Kasumi-1 (cell line): Measurements from ENCODE around the gene IL17RE.

Experiments used
- DNase-seq, 2 experiments: peaks; one replicate each; lab custom pipeline; 2025; lab: John Stamatoyannopoulos, UW

IL17RE gene

DNA sequence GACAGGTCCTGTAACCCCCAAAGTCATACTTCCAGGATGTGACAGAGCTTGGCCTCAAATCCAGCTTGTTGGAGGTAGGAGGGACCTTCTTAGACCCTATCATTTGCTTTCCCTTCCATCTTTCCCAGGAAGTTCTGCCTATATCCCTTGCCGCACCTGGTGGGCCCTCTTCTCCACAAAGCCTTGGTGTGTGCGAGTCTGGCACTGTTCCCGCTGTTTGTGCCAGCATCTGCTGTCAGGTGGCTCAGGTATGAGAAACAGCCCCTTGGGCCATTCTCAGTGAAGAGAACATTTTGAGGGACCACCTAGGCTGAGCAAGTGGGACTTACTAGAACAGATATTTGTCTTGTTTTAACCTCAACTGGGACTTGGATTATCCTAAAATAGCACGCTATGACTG, 1.3 kb downstream of the IL17RE start:
- no peak for DNase-seq

DNA sequence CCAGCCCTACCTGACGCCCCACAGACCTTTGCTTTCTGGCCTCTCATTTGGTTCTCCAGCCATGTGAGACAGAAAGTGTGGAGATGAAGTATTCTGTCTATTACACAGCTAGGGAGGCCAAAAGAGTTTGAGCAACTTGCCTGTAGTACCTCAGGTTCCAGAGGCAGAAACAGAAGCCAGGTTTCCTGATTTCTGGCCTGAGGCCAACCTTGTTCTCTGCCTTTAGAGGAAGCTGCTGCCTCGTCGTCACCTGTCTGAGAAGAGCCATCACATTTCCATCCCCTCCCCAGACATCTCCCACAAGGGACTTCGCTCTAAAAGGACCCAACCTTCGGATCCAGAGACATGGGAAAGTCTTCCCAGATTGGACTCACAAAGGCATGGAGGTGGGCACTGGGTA, 3.8 kb downstream of the IL17RE start:
- DNase-seq: no peak

DNA sequence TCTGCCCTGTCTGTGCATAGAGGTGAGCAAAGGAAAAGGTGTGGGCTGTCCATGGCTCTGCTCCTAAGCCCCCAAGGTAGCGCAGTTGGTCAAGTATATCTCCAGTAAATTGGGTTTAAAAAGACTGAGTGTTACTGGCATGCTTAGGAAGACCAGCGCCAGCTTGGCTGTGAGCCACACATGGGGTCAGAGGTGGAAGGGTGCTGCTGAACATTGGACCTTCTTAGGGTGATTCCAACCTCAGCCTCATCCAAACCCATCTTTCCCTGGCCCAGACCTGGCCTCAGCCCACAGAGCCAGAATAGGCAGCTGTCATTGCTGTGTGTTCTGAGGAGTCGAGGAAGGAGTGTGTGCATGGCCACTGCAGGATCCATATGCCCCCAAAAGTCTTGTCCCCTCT, 5.6 kb downstream of the IL17RE start:
- DNase-seq: no peak

DNA sequence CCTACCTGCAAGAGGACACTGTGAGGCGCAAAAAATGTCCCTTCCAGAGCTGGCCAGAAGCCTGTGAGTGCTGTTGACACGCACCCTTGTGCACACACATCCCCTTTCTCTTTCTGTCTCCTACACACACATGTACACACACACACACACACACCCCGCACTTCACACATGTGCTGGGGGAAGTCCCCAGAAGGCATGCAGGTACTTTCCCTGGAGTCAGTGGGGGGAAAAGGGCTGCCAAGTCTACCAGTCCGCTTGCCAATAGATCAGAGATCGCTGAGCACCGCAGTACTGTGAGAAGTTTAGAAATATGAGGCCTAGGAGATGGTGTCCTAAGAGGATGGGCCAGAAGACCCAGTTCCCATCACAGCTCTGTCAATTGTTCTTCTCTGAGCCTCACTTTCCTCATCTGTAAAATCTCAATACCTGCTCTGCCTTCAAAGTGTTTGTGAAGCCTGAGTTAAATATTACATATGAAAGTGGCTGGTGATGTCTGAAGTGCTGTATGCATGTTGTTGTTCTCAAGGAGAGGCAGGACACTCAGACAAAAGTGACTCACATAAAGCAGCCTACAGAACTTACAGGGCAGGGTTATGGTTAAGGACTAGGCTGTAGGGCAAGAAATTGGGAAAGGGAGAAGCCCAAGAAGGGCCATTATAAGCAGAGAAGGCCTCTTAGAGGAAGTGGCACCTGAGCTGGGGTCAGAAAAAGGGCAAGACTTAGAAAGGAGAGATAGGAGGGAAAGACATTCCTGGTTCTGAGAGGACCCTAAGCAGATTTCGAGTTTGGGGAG, 6.8 kb downstream of the IL17RE start:
- no peak for DNase-seq

DNA sequence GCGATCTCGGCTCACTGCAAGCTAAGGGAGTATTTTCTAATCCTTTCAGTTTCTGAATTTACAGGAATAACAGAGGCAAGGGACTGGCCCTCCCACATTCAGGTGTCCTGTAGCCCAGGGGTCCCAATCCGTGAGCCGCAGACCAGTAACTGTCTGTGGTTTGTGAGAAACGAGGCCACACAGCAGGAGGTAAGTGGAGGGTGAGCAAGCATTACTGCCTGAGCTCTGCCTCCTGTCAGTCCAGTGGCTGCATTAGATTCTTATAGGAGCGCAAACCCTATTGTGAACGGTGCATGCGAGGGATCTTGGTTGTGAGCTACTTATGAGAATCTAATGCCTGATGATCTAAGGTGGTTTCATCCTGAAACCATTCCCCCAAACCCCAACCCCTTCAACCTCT, 9.2 kb downstream of the IL17RE start:
- DNase-seq: no peak

DNA sequence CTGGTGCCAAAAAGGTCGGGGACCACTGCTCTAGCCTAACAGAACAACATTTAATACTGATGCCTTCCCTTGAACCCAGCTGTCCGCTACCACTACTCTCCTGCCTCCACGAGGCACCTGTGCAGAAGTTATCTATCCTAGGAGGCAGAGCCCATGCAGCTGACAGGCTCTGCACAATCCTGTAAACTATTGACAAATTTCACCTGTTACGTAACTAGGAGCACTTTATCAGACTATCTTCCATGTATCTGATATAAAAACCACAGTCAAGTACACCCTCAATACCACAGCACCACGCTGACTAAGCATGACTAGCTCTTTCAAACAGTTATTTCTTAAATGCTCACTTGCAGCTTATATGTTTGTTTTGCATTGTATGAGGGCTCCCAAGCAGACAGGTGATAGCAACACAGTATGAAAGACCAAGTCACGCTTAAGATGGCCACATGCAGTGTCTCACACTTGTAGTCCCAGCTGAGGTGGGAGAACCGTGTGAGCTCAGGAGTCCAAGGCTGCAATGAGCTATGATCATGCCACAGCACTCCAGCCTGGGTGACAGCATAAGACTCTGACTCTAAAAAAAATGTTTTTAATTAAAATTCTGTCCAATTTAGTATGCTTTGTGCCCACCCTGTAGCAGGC, 9.8 kb downstream of the IL17RE start:
- DNase-seq: no peak

DNA sequence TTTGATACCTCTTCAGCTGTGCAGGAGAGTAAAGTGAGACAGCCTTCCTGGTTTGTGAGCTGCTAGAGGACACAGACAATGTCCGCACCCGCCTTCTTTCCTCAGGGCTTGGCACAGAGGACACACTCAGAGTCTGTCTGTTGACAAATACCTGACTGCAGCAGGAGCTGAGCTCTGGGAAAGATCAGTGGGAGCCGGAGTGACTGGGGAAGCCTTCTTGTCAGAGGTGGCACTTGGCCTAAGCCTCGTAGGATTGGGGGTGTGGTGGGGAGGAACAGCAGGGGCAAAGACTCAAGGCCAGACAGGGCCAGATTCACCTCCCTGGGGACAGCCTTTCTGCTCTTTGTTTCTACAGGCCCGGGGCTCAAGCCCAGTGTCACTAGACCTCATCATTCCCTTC, 11.0 kb downstream of the IL17RE start:
- DNase-seq: no peak

DNA sequence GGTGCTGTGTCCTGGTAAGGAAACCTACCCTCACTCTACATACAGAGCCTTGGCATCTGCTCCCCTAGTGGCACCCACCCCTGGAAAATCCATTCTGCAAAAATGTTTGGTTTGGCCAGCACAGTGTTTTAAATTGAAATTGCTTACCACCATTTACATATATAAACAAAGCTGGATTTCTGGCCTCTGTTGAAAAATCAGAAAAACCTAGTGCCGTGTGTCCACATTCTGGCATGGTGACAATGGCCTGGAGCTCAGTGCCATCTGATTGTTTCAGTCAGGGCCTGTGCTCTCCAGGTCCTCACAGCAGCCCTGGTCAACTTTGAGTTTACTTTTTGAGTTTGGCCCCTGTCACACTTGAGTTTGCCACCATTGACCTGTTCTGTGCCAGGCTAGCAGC, 11.4 kb downstream of the IL17RE start:
- no peak for DNase-seq

DNA sequence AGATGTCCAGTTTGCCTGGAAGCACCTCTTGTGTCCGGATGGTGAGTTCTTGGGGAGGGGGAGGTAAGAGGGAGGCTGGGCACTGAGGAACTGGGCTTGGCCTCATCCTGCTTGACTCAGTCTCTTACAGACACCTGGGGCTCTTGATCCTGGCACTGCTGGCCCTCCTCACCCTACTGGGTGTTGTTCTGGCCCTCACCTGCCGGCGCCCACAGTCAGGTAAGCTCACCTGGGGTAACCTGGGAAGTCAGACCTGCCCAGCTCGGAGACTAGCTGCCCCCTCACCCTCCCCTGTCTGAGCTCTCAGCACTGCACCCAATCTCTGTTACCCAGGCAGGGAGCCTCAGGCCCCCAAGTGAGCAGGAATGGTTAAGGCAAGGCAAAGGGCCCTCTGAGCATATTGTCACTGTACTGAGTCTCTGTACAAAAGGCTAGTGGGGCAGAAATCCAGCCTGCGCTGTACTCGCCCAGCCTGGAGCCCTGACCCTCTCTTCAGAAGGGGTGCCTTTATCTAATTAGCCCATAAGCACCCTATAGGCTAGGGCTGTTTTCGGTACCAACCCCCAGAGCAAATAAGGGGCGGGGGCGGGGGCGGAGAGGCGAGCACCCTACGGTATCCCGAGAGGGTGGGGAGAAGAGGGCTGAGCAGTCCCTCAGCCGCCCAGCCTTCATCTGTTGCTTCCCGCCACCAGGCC, 12.1 kb downstream of the IL17RE start:
- peak; percentile 71 to 79 for DNase-seq

DNA sequence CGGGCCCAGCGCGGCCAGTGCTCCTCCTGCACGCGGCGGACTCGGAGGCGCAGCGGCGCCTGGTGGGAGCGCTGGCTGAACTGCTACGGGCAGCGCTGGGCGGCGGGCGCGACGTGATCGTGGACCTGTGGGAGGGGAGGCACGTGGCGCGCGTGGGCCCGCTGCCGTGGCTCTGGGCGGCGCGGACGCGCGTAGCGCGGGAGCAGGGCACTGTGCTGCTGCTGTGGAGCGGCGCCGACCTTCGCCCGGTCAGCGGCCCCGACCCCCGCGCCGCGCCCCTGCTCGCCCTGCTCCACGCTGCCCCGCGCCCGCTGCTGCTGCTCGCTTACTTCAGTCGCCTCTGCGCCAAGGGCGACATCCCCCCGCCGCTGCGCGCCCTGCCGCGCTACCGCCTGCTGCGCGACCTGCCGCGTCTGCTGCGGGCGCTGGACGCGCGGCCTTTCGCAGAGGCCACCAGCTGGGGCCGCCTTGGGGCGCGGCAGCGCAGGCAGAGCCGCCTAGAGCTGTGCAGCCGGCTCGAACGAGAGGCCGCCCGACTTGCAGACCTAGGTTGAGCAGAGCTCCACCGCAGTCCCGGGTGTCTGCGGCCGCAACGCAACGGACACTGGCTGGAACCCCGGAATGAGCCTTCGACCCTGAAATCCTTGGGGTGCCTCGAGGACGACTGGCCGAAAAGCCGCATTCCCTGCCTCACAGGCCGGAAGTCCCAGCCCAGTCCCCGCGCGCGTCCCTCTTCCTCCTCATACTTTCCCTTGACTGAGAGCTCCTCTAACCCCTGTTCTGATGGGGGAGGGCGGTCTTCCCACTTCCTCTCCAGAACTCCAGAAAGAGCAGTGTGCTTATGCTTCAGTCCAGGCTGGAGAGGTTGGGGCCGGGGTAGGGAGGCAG, 12.8 kb downstream of the IL17RE start:
- DNase-seq: peak; percentile 57 to 62

DNA sequence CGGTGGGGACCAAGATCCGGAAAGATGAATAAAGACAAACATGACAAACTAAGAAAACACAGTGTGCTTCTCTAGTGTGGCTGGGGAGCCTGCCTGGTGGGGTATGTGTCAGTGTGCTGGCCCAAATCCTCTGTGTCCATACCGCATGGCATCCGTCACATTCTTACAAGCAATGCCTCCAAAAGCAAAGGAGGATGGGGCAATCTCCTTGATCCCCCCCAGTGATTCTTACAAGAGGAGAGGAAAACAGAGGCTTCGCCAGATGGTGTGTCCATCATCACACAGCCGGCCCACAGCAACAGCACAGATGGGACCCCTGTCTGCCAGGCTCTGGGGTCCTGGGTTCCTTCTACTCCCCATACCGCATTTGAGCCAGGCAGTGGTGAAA, 13.7 kb downstream of the IL17RE start:
- no peak for DNase-seq

DNA sequence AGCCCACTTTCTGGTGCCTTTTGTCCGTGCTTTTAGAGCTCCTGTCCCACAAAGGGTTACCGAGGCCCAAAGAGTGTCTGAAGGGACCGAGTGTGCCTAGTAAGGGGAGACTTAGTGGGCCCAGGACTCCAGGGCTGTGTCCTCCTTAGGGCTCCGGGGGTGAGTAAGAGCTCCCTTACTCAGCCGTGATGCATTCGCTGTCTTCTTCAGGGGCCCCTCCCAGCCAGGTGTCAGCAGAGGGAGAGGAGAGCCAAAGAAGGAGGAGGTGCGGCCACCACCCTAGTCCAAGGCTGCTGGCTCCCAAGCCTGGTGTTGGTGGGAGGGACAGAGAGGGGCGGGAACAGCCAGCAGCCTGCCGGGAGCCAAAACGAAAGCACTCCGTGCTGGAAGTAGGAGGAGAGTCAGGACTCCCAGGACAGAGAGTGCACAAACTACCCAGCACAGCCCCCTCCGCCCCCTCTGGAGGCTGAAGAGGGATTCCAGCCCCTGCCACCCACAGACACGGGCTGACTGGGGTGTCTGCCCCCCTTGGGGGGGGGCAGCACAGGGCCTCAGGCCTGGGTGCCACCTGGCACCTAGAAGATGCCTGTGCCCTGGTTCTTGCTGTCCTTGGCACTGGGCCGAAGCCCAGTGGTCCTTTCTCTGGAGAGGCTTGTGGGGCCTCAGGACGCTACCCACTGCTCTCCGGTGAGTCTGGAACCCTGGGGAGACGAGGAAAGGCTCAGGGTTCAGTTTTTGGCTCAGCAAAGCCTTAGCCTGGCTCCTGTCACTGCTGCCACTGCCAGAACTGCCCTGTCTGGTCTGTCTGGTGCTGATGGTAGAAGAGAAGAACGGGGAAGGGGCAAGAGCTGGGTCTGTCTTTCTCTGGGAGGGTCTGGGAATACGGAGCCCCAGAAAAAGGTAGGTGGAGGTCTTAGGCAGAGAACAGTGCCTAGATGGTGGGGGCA, 14.4 kb downstream of the IL17RE start, which contains the start of gene IL17RC:
Gene IL17RC, plus strand, starts transcription at position 365 of the 947 bp plus-strand sequence. Its CDS starts 218 bp downstream, at position 583.
- DNase-seq: peak; percentile 87 to 89

DNA sequence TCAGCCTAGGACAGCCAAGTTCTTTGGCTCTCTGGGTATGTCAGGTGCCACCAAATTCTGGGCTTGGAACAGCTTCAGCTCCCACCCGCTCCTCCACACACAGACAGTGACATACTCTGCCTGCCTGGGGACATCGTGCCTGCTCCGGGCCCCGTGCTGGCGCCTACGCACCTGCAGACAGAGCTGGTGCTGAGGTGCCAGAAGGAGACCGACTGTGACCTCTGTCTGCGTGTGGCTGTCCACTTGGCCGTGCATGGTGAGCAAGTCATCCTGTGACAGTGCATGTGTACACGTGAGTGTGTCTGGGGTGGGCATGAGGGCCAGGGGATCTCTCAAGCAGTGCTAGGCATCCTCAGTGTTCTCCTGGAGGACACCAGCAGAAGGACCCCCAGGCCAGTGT, 15.2 kb downstream of the IL17RE start:
- DNase-seq: no peak

DNA sequence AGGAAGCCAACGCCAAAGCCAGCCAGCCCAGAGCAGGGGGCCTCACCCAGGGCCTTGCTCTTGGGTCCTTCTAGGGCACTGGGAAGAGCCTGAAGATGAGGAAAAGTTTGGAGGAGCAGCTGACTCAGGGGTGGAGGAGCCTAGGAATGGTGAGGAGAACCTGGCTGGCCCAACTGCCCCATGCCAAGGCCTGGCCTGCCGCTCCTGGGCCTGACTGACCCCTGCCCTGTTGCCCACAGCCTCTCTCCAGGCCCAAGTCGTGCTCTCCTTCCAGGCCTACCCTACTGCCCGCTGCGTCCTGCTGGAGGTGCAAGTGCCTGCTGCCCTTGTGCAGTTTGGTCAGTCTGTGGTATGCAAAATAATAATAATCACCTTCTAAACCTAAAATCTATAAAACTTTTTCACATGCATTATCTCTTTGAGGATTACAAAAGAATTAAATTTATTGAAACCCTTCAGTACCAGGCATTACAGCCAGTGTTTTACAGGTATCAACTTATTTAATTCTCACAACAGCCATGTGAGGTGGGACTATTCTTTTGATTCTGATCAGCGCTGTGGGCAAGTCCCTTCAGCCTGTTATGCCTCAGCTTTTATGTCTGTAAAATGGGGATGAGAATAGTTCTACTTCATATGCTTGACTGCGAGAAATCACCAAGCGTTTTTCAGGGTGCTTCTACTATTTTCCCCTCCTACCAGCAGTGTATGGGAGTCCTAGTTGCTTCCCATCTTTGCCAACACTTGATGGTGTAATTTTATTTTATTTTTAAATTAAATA, 15.8 kb downstream of the IL17RE start:
- no peak for DNase-seq

DNA sequence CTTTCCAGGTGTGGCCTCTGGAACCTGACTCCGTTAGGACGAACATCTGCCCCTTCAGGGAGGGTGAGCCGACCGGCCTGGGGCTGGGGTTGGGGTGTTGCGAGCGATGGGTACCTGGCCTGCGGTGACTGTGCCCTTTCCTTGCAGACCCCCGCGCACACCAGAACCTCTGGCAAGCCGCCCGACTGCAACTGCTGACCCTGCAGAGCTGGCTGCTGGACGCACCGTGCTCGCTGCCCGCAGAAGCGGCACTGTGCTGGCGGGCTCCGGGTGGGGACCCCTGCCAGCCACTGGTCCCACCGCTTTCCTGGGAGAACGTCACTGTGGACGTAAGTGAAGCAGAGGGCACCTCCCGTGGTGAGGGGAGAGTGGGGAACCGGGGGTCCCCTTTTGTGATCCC, 25.5 kb downstream of the IL17RE start:
- DNase-seq: no peak

DNA sequence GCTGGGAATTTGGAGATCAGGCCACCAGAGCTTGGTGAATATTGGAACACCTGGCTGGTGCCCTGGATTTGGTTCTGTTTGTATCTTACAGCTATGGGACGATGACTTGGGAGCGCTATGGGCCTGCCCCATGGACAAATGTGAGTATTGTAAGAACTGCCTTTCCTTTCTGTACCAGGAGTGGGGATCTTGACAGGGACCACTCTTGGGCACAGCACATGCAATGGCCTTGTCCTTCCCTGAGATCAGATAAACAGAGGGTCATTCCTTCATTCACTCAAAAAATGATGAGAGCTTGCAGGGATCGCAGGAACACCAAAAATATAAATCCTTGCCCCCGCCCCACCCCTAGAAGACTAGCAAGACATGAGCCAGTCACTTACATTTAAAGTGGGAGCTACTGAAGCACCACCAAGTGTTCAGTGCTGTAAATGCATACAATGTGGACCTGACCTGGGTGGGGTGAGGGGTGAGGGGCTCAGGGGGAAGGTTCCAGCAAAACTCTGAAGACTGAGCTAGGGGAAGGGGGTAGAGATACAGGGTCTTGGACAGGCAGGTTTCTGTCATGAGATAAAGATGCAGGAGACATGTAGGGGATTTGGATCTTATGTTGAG, 28.3 kb downstream of the IL17RE start:
- DNase-seq: peak; percentile 31 to 34

DNA sequence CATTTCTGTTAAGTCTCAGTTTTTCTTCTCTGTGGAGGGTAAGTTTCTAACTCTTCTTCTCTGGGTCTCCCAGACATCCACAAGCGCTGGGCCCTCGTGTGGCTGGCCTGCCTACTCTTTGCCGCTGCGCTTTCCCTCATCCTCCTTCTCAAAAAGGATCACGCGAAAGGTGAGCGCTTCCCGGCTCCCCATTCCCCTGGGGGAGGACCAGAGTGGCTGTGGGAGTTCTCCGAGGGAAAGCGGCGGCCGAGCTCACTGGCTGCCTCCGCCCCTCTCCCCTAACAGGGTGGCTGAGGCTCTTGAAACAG, 29.8 kb downstream of the IL17RE start:
- DNase-seq: no peak

DNA sequence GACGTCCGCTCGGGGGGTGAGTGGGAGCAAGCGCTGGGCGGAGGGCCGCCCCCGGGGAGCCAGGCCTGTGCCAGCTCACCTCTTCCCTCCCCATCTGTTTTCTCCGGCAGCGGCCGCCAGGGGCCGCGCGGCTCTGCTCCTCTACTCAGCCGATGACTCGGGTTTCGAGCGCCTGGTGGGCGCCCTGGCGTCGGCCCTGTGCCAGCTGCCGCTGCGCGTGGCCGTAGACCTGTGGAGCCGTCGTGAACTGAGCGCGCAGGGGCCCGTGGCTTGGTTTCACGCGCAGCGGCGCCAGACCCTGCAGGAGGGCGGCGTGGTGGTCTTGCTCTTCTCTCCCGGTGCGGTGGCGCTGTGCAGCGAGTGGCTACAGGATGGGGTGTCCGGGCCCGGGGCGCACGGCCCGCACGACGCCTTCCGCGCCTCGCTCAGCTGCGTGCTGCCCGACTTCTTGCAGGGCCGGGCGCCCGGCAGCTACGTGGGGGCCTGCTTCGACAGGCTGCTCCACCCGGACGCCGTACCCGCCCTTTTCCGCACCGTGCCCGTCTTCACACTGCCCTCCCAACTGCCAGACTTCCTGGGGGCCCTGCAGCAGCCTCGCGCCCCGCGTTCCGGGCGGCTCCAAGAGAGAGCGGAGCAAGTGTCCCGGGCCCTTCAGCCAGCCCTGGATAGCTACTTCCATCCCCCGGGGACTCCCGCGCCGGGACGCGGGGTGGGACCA, 30.4 kb downstream of the IL17RE start:
- DNase-seq: peak; percentile 82 to 88

DNA sequence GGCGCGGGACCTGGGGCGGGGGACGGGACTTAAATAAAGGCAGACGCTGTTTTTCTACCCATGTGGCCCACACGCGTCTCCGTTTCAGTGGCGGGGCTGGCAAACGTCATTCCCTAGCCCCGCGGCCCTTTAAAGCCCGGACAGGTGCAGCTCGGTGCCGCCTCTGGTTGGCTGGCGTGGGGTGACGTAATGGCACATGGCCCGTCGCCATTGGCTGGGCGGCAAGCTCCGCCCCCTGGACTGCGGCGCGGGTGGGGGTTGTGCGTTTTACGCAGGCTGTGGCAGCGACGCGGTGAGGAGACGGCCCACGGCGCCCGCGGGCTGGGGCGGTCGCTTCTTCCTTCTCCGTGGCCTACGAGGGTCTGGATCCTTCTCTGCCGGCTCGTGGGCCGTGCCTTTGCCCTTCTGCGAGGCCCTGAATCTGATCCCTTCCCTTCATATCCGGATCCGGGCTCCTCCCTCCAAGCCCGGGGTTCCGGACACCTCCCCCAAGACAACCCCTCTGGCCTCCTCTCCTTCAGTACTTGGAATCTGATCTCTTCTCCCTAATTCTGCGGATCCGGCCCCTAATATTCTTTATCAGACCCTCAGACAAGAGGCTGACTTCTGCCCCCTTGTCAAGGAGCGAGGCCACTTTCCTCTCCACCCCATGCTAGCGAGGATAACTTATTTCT, 31.1 kb downstream of the IL17RE start, which contains the start of gene CRELD1:
Gene CRELD1, plus strand, starts transcription at position 274 of the 674 bp plus-strand sequence. CDS start 605 bp downstream, outside the sequence.
- peak; percentile 94 to 95 for DNase-seq
